Upper lobe of right lung (tissue), 1 donor: ENCODE results near the gene STARD5. TPM values are rescaled to one million over a fixed set of nuclear protein-coding genes. Genes with fewer than 3 reads are reported as not detected.
A peak's percentile ranks its signal among the peaks of the same experiment; 100 is the strongest.

Source experiments
- ATAC-seq: fragments of 200-7000 bp; cut with Tn5 transposase; one replicate; pipeline ENCODE4 v1.9.1; 2020; ENCODE audit warnings: mild to moderate bottlenecking, moderate library complexity
- DNase-seq: peaks from one replicate; pipeline ENCODE4 v3.0.0-alpha.2; 2020
- H3K27ac ChIP-seq: fragments of 200-600 bp; one replicate; pipeline ENCODE4 v1.8.0; 2022
- H3K27me3 ChIP-seq: fragments of 200-600 bp; one replicate; pipeline ENCODE4 v1.8.0; 2022; ENCODE audit warnings: mild to moderate bottlenecking
- H3K36me3 ChIP-seq: fragments of 200-600 bp; one replicate; pipeline ENCODE4 v1.8.0; 2022
- H3K4me1 ChIP-seq: fragments of 200-600 bp; one replicate; pipeline ENCODE4 v1.8.0; 2022
- H3K4me3 ChIP-seq: fragments of 200-600 bp; one replicate; pipeline ENCODE4 v1.8.0; 2022; ENCODE audit warnings: mild to moderate bottlenecking
- H3K9me3 ChIP-seq: fragments of 200-600 bp; one replicate; pipeline ENCODE4 v1.8.0; 2022
- CTCF ChIP-seq: fragments of 200-600 bp; IDR thresholded peaks from one replicate; pipeline ENCODE4 v1.8.0; 2022; ENCODE audit warnings: antibody characterized with exemption
- intact Hi-C: fragments of 100-400 bp; cut with DNase I; formaldehyde crosslinking; loops from one replicate; pipeline ENCODE4 v1.11.0; 2022
- total RNA-seq: library from RNA; stranded (reverse); fragmentation: NEBNext Ultra II Directional; extraction: Animal tissue kit (Norgen Biotek cat#: 25700); gene quantifications from one replicate; pipeline ENCODE4 v1.2.1, GENCODE V29; 2021
- donor health status: DM: no; HTN: yes; CAD: no; lungs with severe emphysema.

STARD5 gene
- total RNA-seq, 1 donor from 2014 or later, result 5.4 TPM

- no peak overlapping the region for H3K4me3 ChIP-seq
- ATAC-seq (no peak), DNase-seq (no peak)
- intact Hi-C loops, result no loop called here
- no peak overlapping the region for H3K27ac ChIP-seq
- no peaks in the 10 kb centered on the region for H3K4me1 ChIP-seq
- no peaks in the 10 kb centered on the region for H3K9me3 ChIP-seq
- TF ChIP-seq CTCF, result no peak
- H3K36me3 ChIP-seq, result no peaks in the 10 kb centered on the region
- H3K27me3 ChIP-seq, result no peaks in the 10 kb centered on the region
Measured at GRCh38 chr15:81341351-81341750, 17.4 kb upstream of the STARD5 start.

GRCh38 chr15:81339851-81340250 is 15.9 kb upstream of the STARD5 start:
- intact Hi-C loops, result loop anchor here (10.0 kb wide), 1 partner anchor 55 kb away; no protein-coding TSS in a partner anchor
- DNase-seq (no peak), ATAC-seq (no peak)
- no peaks in the 10 kb centered on the region for H3K9me3 ChIP-seq
- H3K4me3 ChIP-seq, result no peak overlapping the region
- no peaks in the 10 kb centered on the region for H3K4me1 ChIP-seq
- H3K27ac ChIP-seq, result no peak overlapping the region
- no peak for TF ChIP-seq CTCF
- H3K27me3 ChIP-seq, result no peaks in the 10 kb centered on the region
- no peaks in the 10 kb centered on the region for H3K36me3 ChIP-seq

GRCh38 chr15:81339321-81339720 is 15.4 kb upstream of the STARD5 start:
- intact Hi-C loops, result loop anchor here (10.0 kb wide), 1 partner anchor 55 kb away; no protein-coding TSS in a partner anchor
- TF ChIP-seq CTCF, result no peak

GRCh38 chr15:81338170-81339007 is 14.4 kb upstream of the STARD5 start:
- Histone ChIP-seq H3K4me1 (no peaks in the 10 kb centered on the region), H3K9me3 (no peaks in the 10 kb centered on the region), H3K36me3 (no peaks in the 10 kb centered on the region), H3K27ac (peak overlapping the region; percentile 4), H3K27me3 (no peaks in the 10 kb centered on the region), H3K4me3 (no peak overlapping the region)
- intact Hi-C loops, result loop anchor here (10.0 kb wide), 1 partner anchor 56 kb away; no protein-coding TSS in a partner anchor
- TF ChIP-seq CTCF, result no peak
- ATAC-seq (peak; percentile 25), DNase-seq (no peak)

More at GRCh38 chr15:81339321-81339720, 15.4 kb upstream of the STARD5 start:
- DNase-seq (no peak), ATAC-seq (no peak)
- Histone ChIP-seq H3K4me1 (no peaks in the 10 kb centered on the region), H3K27ac (no peak overlapping the region), H3K36me3 (no peaks in the 10 kb centered on the region), H3K4me3 (no peak overlapping the region), H3K9me3 (no peaks in the 10 kb centered on the region), H3K27me3 (no peaks in the 10 kb centered on the region)

- ATAC-seq, result no peak
- DNase-seq, result no peak
- Histone ChIP-seq H3K9me3 (no peaks in the 10 kb centered on the region), H3K36me3 (no peaks in the 10 kb centered on the region), H3K27ac (no peak overlapping the region), H3K4me3 (no peak overlapping the region), H3K4me1 (no peaks in the 10 kb centered on the region), H3K27me3 (no peaks in the 10 kb centered on the region)
- intact Hi-C loops, result loop anchor here (10.0 kb wide), 1 partner anchor 57 kb away; no protein-coding TSS in a partner anchor
- TF ChIP-seq CTCF, result no peak
Measured at GRCh38 chr15:81337713-81338157, 13.8 kb upstream of the STARD5 start.
